Fibroblast of skin of left quadriceps (primary cell): ENCODE measurements around the gene SETD9.

Experiments
- DNase-seq, 2 experiments: peaks; one replicate each; pipeline ENCODE4 v3.0.0-alpha.2; 2013; ENCODE audit warnings: low read depth in 2 of 2

Gene SETD9, protein sequence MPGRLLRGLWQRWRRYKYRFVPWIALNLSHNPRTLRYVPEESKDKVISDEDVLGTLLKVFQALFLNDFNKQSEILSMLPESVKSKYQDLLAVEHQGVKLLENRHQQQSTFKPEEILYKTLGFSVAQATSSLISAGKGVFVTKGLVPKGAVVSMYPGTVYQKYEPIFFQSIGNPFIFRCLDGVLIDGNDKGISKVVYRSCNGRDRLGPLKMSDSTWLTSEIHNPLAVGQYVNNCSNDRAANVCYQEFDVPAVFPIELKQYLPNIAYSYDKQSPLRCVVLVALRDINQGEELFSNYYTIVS

DNA sequence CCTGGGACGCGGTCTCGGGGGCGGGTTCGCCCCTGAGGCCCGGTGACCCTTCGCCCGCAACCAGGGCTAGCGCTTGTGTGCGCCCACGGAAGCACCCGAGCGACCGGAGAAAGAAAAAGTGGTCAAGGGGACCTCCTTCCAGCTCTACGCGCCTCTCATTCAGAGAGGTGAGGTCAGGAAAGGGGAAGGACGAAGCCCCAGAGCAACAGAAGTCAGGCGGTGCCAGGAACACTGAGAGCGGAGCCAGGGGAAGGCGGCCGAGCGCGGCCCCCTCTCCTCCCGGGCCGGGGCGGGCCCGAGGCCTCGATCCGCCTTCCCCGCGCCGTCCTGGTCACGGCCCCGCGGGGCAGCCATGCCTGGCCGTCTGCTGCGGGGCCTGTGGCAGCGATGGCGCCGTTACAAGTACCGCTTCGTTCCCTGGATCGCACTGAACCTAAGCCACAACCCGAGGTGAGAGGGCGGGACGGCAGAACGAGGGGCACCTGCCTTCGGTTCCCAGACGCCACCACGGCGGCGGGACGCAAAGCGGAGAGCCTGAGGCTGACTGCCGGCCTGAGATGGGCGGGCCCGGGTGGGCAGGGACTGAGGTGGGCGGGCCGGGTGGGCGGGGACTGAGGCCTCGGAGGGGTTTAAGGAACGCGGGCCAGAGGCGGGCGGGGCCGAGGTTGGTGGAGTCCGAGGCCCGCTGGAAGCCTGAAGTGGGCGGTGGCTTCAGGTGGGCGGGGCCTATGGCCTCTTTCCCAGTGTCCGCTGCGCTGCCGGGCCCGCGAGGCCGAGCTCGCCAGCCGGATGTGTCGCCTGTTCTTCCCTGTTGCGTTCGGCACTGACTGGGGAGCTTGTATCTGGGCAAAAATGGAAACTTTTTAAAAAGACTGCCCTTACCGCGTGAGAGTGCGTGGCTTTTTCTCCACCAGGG, at the start of gene SETD9:
TSS of gene SETD9 (plus strand) at position 303 of the 916 bp plus-strand sequence. CDS start at position 353, 50 bp downstream.
- DNase-seq = peak; percentile 93

DNA sequence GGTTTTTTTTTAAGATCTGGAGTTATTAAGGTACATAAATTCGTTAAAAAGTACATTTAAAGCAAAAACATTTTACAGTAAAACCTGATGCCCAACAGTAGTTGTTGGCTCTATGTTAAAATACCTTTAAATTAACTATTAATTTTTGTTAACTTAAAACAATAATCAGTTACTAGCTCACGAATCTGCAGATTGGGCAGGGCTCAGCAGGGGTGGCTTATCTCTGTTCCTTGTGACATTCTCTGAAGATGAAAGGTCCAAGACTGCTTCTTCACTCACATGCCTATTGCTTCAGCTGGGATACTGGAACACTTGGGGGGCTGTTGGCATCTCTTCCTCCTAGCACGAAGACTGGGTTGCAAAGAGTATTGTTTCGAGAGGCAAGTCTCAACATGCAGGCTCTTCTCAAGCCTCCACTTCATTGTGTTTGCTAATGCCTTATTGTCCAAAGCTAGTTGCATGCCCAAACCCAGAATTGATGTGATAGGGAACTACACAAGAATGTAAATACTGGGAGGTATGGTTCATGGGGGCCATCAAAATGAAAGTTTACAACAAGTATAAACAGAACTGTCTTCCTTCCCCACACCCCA, 47.4 kb upstream of the SETD9 start:
- no peak for DNase-seq

DNA sequence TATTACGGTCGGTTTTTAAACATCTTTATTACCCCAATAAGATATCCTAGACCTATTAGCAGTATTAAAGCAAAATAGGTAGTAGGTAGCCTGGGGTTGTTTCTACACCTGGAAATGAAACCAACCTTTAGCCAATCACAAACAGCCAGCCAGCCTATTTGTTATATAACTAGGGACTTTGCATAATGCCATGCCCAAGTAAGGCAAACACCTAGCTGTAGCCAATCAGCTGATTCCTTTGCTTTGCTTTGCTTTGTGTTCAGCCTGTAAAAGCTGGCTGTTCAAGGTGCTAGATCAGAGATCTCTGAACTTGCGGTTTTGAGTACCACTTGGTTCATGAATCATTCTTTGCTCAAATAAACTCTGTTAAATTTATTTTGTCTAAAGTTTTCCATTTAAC, 46.5 kb upstream of the SETD9 start:
- DNase-seq = no peak

DNA sequence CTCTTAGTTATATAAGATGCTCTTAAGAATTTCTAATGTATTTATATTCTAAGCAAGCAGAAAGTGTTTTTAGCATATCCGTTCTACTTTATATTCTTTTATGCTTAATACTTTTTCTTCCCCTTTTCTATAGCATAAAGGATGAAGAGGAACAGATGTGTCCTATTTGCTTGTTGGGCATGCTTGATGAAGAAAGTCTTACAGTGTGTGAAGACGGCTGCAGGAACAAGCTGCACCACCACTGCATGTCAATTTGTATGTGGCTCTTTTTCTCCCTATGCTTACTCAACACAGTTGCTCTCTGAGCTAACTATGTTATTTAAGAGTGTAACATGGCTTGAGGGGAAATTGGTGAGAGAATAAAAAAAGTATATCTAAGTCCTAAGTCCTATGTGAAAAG, 37.6 kb upstream of the SETD9 start:
- no peak for DNase-seq

DNA sequence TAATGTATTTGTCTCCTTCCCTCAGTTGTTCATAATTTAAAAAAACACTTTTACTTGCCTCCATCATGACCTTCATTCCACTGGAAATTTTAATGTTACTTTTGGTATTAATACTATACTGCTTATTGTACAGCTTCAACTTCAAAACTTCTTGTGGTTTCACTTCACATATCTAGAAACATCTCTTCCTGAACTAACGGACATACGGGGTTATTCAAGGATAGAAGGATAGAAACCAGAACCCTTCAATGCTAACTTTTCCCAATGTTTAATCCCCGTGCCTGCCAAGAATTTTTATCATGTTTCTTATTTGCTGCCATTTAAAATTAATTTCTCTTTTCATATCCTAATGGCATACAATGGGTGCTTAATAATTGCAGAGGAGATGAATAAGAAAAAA, 36.3 kb upstream of the SETD9 start:
- DNase-seq = no peak

DNA sequence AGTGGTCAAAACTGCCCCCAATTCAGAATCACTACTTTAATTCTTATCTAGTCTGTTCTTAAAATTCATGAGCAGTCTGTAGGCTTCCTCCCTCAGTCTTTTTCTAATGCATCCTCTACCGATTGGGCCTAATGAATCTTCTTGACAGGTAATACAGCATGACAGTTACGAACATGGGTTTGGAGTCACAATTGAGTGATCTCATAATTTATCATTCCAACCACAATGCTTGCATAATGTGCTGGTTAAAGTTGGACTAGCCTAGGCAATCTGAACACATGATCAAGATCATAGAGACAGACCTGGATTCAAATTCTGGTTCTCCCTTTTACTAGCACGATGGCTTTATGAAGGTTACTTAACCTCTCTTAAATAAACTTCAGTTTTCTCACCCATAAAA, 33.1 kb upstream of the SETD9 start:
- DNase-seq = no peak

DNA sequence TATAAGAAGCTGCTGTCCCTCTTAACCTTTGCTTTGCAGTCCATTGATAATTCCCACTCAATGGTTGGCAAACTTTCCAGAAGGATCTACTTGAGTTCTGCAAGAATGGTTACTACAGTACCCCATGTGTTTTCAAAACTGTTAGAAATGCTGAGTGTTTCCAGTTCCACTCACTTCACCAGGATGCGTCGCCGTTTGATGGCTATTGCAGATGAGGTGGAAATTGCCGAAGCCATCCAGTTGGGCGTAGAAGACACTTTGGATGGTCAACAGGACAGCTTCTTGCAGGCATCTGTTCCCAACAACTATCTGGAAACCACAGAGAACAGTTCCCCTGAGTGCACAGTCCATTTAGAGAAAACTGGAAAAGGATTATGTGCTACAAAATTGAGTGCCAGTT, 27.8 kb upstream of the SETD9 start:
- no peak for DNase-seq

DNA sequence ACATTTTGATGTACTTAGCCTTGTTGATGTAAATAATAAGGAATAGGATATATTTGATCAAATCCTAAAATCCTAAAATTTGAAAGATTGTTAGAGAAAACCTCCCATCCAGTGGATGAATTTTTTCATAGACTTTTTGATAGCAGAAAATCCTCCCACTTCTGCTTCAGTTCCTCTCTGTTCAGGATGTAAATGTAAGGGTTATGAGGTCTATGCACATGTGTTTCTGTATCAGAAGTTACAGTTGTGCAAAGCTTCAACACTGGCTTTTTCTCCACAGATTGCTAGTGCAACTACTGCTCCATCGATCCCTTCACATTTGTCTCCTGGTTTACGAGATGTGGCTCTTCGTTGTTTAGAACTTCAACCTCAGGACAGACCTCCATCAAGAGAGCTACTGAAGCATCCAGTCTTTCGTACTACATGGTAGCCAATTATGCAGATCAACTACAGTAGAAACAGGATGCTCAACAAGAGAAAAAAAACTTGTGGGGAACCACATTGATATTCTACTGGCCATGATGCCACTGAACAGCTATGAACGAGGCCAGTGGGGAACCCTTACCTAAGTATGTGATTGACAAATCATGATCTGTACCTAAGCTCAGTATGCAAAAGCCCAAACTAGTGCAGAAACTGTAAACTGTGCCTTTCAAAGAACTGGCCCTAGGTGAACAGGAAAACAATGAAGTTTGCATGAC, 16.0 kb upstream of the SETD9 start:
- no peak for DNase-seq

DNA sequence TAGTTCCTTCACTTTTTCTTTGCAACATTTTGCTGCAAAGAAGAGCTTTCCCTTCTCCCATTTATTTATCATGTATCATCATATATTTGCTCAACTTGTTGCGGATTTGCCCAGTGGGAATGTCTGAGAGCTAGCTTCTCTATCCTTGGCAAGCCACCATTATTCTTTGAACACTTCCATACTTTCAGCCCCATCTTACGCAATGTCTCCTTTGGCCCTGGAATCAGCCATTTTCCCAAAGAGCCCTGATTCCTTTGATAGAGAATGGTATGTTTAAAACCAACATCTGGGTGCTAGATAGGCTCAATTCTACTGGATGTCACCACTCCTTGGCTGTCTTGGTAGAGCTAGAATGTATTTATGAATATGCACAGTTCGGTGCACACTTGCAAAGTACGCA, 12.6 kb upstream of the SETD9 start:
- DNase-seq = no peak

DNA sequence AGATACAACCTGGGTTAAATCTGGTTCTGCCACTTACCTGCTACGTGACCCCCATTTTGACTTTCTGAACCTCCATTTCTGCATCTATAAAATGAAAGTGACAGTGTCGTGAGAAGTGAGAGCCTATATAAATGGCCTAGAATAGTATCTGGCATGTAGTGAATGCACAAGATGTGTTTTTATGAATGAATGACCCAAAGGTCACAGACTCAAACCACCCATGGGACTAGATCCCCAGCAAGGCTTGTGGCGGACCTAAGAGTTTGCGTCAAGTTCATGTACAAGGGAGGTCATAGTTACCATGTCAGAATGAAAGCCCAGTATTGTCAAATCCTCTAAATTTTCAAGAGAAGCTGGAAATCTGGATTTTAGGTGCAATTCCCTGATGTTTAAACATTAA, 11.2 kb upstream of the SETD9 start:
- DNase-seq = no peak

DNA sequence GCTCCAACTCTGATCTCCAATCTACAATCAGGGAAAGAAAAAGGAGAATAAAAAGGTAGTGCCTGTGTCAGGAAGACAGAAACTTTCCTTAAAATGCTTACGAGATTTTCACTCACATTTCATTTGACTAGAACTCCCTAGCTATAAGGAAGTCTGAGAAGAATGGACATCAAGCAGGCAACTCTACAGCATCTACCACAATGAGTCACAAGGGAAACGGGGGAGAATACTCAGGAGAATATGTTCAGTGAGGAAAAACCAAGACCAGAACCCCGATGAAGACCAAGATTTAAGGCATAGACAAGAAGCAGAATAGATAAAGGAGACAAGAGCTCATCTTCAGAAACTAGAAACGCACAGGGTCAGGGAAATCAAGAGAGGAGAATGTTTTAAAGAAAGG, 9.0 kb upstream of the SETD9 start:
- DNase-seq = peak in 1 of 2 experiments; percentile 15

DNA sequence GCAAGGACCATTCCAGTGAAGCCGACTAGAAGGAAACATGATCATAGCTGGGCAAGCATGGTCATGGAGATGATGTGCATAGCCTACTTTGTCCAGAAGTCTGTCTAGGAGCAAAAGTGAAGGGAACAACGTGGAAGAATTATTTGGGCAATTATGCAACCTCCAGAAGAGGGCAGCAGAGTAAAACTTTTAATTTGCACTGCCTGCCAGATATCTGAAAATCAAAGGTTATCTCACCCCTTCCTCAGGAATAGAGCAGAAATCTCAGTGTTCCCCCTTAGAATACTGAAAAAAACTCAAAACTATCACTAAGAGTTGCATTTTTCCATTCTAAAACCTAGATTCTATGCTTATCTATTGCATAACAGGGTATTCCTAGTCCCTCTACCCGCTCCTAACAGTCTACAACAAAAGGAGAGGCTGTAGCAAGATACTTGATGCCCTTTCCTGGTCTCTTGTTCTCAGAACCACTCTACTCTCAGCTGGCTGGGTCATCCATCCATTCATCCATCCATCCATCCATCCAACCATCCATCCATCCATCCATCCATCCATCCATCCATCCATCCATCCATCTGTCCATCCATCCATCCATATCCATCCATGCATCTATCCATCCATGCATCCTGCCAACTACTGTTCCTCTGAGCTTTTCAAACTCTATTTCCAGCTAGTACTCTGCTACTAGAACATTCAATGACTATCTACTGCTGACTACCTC, 8.4 kb upstream of the SETD9 start:
- DNase-seq = peak; percentile 11 to 17

DNA sequence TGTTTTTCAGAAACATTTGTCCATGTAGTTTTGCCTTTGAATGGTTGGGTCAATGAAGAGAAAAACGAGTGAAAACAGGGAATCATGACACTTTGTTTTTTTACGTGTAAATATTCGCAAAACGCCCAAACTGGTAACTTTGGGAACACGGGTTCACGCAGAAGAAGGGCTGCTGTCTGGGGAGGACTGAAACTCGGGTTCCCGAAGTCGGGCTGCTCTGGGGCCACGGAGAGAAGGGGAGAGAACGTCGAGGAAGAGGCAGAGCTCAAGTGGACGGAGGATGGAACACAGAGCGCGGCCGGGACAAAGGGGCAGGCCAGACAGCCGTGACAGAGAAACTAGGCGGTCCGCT, 478 bp upstream of the SETD9 start:
- DNase-seq = no peak

DNA sequence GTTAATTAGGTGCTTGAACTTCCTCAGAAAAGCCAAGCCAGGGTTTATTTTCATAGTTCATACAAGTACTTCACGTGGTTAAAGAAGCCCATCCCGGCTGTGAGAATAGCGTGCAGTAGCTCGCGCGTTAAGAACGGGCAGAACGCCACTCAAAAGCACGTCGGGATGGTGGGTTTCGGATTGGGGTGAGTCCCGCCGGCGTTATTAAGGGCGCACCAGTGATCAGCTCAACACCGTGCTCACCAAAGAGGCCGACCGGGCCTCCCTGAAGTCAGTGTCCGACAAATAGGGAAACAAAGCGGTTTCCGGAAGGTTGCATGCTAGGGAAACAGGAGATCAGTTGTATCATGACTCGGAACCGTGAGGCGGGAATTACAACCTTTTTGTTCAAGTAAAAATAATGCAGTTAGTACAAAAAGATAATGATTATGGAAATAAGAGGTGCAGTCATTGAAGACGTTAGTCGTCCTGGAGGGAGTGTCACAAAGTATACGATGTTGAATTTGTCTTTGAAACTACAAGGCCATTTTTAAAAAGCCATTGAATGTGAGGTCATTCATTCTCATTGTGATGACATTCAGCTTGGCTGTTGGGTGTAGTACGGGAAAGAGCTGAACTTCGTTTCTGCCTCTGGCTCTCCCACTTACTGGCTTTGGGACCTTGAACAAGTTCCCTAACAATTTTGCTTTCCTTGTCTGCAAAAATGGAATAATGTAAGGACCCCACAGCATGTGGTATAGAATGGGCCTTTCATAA, 992 bp downstream of the SETD9 start:
- DNase-seq = no peak

DNA sequence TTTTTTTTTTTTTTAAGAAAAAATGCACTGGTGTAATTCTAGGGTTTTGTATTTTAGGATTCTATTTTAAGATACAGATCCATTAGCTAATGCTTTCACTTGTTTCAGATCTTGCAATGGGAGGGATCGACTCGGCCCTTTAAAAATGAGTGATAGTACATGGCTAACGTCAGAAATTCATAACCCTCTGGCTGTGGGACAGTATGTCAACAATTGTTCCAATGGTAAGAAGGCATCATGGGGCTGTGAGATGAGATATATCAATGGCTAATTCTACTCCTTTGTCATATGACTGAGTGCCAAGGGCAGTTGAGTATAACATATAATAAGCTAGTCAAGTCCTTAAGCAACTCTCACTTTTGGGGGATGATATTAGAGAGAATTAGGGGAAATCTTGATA, 4.4 kb downstream of the SETD9 start:
- DNase-seq = no peak

DNA sequence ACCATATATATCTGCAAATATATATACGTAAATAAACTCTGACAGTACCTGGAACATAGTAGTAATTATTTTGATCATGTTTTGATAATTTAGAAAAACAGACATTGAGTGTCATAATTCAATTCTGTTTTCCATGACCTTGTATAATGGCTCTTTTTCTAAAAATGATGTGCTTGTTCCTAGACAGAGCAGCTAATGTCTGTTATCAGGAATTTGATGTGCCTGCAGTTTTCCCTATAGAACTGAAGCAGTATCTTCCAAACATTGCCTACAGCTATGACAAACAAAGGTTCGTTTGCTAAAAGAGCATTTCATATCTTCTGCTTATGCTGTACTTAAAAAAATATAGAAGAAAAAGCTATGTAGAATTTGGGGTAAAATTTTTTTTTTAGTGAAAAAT, 5.3 kb downstream of the SETD9 start:
- no peak for DNase-seq

DNA sequence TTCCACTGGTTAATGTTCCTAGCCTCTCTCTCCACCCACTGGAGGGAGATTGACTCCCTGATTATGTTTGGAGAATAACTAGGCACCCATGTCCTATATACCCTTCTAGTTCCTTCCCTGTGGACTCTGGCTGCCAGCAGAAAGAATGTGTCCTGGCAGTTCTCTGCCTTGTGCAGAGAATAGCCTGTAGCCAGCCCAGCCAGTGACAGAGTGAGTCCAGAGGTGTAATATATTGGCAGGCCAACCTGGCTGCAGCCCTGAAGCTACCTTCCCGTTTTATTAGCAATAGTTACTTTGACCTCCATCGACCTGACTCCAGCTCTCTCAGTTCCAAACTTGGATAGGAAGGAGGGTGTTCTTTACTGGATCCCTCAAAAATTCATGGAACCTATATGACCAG, 8.1 kb downstream of the SETD9 start:
- DNase-seq = no peak

DNA sequence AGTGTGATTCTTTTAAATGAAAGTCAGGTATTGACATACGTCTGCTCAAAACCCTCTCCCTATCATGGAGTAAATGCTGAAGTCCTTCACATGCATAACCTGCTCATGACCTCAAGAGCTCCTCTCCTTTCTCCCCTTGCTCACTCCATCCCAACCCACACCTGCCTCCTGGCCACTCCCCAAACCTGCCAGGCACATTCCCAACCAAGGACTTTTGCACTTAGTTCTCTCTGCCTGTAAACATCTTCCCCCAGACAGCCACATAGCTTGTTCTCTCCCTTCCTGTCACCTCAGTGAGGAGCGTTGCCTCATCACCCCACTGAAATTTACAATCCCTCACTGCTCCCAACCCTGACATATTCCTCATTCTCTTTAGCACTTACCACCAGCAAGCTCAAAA, 8.7 kb downstream of the SETD9 start:
- no peak for DNase-seq

DNA sequence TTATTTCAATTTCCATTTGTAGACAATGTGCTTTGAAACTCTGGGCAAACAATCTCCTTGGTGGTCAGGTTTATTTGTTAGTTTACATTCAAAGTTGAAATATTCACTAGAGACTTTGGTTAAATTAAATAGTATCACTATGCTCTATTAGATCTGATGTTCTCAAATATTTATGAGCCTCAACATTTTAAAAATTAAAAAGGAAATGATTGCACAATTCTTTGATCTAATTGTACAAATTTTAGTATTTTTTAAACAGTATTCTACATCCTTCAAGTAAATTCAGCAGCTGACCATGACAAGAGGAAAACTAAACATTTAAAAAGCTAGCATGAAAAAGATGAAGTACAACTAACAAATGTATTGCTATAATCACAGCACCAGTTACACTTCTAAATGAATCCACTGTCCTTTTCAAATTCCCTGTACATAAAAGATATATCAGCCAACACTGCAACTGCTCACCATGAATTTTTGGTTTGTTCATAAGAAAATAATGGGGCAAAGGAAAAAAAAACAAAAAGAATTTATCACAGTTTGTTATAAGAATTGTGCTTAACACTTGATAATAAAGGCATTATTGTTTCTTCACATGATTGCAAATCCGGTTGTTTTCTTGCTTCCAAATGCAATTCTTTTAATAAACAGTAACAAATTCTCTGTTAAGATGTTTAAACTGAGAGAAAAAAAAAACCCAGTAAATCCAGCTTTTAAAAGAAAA, 10.7 kb downstream of the SETD9 start:
- no peak for DNase-seq

DNA sequence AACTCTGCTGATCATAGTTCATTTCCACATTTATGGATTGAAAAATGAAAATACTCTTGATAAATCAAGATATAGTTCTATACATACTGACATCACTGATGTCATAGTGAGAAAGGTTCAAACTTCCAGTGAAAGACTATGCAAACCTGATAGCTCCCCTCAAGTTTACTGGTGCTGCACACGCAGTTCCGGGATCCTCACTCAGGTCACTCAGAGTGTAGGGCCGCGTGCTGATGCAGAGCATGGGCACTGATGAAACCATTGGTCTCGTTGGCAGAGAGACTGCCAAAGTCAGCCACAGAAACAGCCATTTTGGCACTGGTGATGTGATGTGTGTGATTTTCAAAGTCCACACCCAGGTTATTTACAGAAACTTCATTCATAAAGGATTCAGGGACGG, 13.5 kb downstream of the SETD9 start:
- DNase-seq = no peak
